HG02885 (cell line): ENCODE data around the gene DZIP1.
"Not testable (repeated sequence)": the region's sequence is repeated elsewhere in the genome, so short reads cannot be mapped to it uniquely, and the experiment has no call there.

Experiments used
- ATAC-seq: cut with Tn5 transposase; IDR thresholded peaks from one replicate; pipeline ENCODE4 v1.9.1; 2021; ENCODE audit warnings: mild to moderate bottlenecking; ENCODE audit not compliant: unreplicated experiment, poor library complexity

Gene DZIP1

GRCh38 chr13:95605448-95606125, 38.9 kb downstream of the DZIP1 start:
- no peak for ATAC-seq

- ATAC-seq = no peak
Measured at GRCh38 chr13:95604556-95604915, 40.0 kb downstream of the DZIP1 start.

- no peak for ATAC-seq
Measured at GRCh38 chr13:95603887-95604555, 40.5 kb downstream of the DZIP1 start.

GRCh38 chr13:95601906-95602305, 42.6 kb downstream of the DZIP1 start:
- ATAC-seq = no peak

GRCh38 chr13:95601216-95601615, 43.3 kb downstream of the DZIP1 start:
- no peak for ATAC-seq

GRCh38 chr13:95596701-95597100, 47.8 kb downstream of the DZIP1 start:
- no peak for ATAC-seq

- ATAC-seq = no peak
Measured at GRCh38 chr13:95593462-95593861, 51.0 kb downstream of the DZIP1 start.

- ATAC-seq = no peak
Measured at GRCh38 chr13:95588721-95589120, 55.8 kb downstream of the DZIP1 start.

GRCh38 chr13:95588134-95588533, 56.4 kb downstream of the DZIP1 start:
- ATAC-seq = no peak

GRCh38 chr13:95585867-95586266, 58.6 kb downstream of the DZIP1 start:
- no peak for ATAC-seq

- ATAC-seq = peak; percentile 97
Measured at GRCh38 chr13:95579303-95579702, 65.2 kb downstream of the DZIP1 start.

GRCh38 chr13:95573221-95573620, 71.3 kb downstream of the DZIP1 start:
- no peak for ATAC-seq

GRCh38 chr13:95571941-95572340, 72.6 kb downstream of the DZIP1 start:
- ATAC-seq = no peak

- no peak for ATAC-seq
Measured at GRCh38 chr13:95570016-95570415, 74.5 kb downstream of the DZIP1 start.

GRCh38 chr13:95568131-95568530, 76.4 kb downstream of the DZIP1 start:
- no peak for ATAC-seq

- not testable (repeated sequence) for ATAC-seq
Measured at GRCh38 chr13:95565758-95566157, 78.7 kb downstream of the DZIP1 start.

- ATAC-seq = no peak
Measured at GRCh38 chr13:95564733-95565291, 79.7 kb downstream of the DZIP1 start.

GRCh38 chr13:95564091-95564490, 80.4 kb downstream of the DZIP1 start:
- no peak for ATAC-seq

- no peak for ATAC-seq
Measured at GRCh38 chr13:95560387-95560786, 84.1 kb downstream of the DZIP1 start.

- no peak for ATAC-seq
Measured at GRCh38 chr13:95559100-95559499, 85.4 kb downstream of the DZIP1 start.

GRCh38 chr13:95557013-95557412, 87.5 kb downstream of the DZIP1 start:
- ATAC-seq = no peak
